Activated CD4-positive, alpha-beta T cell treated with anti-CD3 and anti-CD28 coated beads, Interleukin-2, Interleukin-4, amounts not matched to agents 100 ng/mL and 50 ng/mL, durations not matched to agents 16 hours and 8 hours (primary cell): ENCODE results near the gene PKMYT1.

Experiments used
- DNase-seq: peaks from one replicate; pipeline ENCODE4 v3.0.0-alpha.2; 2020; ENCODE audit warnings: low spot score

Gene PKMYT1

DNA sequence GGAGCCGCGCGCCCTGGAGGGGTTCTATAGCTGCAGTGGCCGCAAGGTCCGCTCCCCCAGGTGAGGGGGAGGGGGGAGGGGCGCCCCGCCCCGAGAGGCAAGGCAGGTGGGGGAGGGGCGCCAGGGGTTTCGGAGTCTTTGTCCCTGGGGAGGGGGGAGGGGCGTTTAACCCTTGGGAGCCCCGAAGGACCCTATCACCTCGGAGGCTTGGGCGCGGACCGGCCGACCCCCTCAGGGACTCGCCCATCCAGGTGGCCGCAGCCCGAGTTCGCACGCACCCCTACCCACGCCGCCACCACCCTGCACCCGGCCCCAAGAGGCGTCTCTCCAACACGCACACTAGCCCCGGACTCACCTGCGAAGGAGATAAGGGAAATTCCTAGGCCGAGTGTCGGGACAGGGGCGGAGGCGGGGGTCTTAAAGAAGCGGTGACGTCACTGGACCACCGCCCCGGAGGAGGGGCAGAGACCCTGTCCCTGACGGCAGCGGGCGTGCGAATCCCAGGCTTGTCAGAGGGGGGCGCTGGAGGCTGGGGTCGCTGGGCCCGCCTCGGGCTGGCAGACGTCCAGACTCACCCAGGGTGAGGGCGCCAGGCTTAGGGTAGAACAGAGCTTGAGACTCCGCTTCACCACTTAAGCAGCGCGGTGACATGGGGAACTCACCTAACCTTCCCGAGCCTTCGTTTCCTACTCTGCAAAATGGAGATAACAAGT lies 37.7 kb upstream of the PKMYT1 start, which contains the start of gene CLDN6:
Gene CLDN6 (minus strand): TSS at position 390 of the 713 bp plus-strand sequence. CDS start 2,162 bp downstream, outside the sequence.
- no peak for DNase-seq

- no peak for DNase-seq
These were observed 37.1 kb upstream of the PKMYT1 start for GRCh38 chr16:3017344-3017743.

DNA sequence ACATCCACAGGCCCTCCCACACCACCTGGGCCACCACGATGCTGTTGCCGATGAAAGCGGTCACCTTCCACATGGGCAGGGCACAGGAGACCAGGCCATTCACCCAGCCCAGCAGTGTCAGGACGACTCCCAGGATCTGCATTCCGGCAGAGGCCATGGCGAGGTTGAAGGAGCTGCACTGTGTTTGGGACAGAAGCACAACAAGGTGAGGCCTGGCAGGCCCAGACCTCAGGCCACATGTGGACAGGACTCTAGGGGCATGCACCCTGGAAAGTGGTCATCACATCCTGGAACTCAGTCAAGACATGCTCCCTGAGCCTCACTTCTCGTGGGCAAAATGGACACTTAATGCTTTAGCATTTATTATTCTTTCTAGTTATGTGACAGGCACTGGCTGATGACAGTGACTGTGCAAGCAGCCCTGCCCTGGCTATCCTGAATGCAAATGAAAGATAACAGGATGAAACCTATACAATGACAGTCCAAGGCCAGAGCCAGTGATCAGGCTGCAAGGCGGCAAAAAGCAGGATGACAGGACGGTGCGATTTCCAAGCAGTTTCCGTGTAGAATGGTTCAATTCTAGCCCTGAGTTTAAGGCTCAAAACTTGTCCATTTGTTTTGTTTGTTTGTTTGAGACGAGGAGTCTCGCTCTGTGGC lies 35.7 kb upstream of the PKMYT1 start:
- no peak for DNase-seq

DNA sequence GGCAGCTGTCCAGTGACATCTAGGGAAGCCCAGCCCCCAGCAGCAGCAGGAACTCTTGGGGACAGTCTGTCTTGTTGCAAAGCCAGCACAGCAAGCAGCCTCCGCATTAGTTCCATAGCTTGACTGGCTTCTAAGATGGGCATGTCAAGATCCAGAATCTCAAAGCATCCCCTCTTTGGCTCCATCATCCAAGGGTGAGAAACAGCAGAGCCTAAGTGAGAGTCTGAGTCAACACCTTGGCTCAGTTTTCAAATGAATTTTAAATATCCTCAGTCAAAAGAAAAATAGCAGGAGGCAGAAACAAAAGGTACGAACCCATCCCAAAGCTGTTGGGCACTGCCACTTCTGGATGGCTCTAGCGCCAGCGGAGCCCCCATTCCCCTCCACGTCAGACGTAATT lies 34.7 kb upstream of the PKMYT1 start:
- no peak for DNase-seq

DNA sequence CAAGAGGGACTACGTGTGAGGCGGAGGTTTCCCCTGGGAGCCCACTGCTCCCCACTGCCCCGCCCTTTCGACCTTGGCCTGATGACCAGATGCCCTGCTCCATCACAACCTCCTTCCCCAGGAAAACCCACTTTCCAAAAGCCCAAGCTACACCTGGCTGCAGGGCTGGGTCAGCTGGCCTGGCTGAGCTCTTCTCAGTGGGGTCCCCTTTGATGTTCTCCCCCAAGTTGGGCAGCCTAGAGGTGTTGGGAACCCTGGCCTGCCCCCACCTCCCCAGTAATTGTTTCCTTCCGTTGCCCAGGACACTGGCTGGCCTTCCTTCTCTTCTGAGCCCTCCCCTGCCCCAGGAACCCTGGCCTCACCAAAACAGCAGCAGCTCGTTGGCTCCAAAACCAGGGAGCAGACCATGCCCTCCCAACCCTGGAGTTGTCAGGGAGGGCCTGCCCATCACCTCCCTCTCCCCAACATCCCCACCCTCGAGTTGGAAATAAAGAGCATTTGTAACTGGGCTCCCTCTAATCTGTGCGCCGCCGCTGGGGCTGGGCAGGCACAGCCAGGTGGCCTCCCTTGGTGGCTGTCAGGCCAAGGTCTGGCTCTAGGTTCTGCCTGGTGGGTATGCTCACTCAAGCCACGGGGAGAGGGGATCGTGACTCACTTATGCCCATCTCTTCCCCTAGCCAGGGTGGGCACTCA lies 33.9 kb upstream of the PKMYT1 start:
- no peak for DNase-seq

DNA sequence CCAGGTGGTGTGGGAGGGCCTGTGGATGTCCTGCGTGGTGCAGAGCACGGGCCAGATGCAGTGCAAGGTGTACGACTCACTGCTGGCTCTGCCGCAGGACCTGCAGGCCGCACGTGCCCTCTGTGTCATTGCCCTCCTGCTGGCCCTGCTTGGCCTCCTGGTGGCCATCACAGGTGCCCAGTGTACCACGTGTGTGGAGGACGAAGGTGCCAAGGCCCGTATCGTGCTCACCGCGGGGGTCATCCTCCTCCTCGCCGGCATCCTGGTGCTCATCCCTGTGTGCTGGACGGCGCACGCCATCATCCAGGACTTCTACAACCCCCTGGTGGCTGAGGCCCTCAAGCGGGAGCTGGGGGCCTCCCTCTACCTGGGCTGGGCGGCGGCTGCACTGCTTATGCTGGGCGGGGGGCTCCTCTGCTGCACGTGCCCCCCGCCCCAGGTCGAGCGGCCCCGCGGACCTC lies 33.3 kb upstream of the PKMYT1 start:
- DNase-seq, result no peak

DNA sequence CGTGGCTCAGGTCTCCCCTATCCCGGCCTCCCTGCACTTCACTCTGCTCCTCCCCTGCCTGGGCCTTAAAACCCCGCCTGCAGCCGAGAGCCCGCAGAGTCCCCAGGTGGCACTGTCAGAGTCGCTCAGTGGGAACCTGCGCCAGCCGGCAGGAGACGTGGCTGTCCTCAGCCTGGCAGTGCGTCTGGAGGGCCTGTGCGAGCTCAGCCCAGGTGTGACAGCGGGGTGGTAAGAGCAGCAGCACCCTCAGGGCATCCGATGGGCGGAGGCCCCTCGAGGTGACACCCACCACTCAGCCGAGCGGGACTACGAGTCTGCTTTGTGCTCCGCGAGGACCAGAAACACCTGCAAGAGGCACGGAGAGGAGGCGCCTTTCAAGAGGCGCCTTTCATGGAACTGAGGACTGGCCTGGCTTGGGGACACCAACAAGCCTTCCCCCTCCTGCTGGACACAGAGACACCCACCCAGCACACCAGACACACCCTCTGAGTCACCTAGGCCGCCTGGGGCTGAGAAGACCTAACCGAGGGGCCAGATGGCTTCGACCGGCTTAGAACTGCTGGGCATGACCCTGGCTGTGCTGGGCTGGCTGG lies 32.7 kb upstream of the PKMYT1 start, which contains the start of gene CLDN9:
Gene CLDN9 (plus strand): TSS at position 96 of the 593 bp plus-strand sequence. CDS start 440 bp downstream, at position 536.
- no peak for DNase-seq

DNA sequence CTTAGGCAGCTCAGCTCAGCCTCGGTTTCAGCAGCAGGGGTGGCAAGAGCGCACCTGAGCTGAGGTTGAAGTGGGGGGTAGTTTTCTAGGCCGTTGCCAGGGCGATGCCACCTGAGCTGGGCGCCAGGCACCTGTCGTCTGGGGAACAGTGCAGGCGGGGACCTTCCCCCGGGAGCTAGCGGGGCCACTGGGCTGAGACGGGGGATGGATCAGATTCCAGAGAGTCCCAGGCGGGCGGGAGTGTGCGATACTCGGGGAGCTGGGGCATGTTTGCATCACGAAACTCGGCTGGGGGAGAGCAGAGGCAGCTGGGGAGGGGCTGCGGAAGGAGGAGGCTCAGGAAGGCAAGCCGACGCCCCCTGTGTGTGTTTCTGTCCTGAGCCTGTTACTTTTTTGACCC lies 32.0 kb upstream of the PKMYT1 start:
- DNase-seq, result no peak

GRCh38 chr16:3010510-3010909 lies 30.3 kb upstream of the PKMYT1 start:
- DNase-seq, result no peak

- DNase-seq, result no peak
These were observed 29.5 kb upstream of the PKMYT1 start for GRCh38 chr16:3009568-3010390.

DNA sequence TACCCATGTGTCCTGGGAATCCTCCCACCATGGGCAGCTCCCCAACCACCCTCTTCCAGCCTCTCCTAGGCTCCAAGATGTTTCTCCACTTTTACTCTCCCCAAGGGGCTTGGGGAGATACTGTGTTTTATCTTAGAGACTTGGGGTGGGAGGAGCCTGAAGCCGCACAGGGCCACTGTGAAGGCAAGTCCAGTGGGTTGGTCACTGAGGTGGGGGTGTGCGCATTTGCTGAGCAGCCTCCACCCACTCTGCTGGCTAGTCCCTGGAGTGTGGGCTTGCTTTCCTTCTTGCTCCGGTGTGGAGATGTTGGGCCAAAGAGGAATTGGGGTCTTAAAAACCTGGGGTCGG lies 28.4 kb upstream of the PKMYT1 start:
- no peak for DNase-seq

GRCh38 chr16:3007957-3008689 lies 27.9 kb upstream of the PKMYT1 start:
- no peak for DNase-seq

GRCh38 chr16:3007059-3007956 lies 27.1 kb upstream of the PKMYT1 start:
- no peak for DNase-seq

DNA sequence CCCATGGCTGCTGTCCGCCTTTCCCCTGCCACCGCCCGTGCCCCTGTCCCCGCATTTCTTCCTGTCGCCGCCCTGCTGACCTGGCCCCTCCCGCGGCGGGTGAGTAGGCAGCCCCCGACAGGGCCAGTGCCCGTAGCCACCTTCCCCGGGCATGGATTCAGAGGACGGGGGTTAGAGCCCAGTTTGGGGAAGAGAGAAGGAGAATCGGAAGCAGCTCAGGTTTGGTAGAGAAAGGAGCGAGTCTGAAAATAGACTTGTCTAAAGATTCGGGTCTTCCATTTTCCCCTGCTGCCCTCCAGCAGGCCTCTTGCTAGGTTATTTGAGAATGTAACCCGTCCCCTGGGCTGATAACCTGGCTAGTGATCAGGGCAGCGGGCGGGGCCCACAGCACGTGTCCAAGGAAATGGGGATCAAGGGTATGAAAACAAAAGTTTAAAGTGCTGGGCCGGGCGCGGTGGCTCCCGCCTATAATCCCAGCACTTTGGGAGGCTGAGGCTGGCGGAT lies 24.6 kb upstream of the PKMYT1 start:
- no peak for DNase-seq

DNA sequence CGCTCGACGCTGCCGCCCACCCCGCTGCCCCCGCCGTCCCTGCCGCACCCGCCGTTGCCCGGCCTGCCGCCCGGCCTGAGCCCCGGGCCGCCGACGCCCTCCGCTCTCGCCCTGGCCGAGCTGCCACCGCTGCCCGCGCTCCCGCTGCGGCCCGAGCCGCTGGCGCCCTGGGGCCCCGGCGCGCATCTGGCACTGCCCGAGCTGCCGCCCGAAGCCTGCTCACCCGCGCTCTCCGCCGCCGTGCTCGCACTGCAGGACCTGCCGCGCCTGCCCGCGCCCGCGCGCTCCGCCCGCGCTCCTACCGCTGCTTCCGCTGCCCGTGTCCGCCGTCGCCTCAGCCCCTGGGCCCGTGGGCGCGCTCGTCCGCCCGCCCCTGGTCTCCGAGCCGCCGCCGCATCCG lies 24.1 kb upstream of the PKMYT1 start:
- no peak for DNase-seq

DNA sequence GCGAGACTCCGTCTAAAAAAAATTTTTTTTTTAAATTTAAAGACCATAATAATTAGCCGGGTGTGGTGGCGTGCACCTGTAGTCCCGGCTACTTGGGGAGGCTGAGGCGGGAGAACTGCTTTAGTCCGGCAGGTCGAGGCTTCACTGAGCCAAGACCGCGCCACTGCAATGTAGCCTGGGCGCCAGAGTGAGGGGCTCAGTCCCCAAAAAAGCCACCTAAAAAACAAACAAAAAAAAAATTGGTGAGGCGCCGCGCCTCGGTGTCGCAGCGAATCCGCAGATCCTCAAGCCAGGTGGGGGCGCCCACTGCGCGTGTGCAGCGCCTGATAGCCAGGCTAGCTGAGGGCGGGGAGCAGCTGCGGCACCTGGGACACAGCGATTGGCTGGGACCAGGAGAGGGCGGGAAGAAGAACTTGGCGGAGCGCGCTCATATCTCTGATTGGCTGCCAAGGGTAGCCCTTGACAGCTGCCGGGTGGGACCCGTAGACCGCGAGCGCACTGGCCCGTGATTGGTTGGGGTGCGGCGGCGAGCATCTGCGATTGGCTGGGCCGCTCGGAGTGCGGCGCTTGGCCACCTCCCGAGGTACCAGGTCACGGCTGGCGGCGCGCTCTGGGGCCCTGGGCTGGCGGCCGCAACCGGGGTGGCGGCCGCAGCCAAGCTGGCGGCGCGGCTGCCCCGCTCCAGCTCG lies 23.5 kb upstream of the PKMYT1 start:
- DNase-seq, result peak; percentile 99

DNA sequence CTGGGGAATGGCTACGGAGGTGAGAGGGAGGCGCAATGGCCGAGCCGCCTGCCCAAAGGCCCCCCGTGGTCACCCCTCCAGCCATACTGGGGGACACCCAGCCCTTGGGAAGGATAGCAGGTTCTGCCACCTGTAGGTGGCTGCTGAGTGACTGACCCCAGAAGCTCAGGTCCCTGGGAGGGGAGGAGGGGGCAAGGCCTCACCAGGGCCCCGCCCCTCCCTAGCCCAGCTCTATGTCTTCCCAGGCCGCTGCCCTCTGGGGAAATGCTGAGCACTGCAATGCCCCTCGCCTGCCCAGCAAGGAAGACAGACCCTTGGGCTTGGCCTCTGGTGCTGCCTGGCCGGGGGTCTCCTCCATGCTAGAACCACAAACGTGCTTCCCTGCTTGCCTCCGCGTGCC lies 21.1 kb upstream of the PKMYT1 start:
- no peak for DNase-seq

GRCh38 chr16:3000540-3000939 lies 20.3 kb upstream of the PKMYT1 start:
- no peak for DNase-seq

GRCh38 chr16:2999929-3000328 lies 19.7 kb upstream of the PKMYT1 start:
- DNase-seq, result no peak
